ENCODE results near the gene CACNA2D1. TPM values are rescaled to one million over a fixed set of nuclear protein-coding genes. Genes with fewer than 3 reads are reported as not detected.

Gene CACNA2D1
- total and polyA plus RNA-seq, 8 donors, result 0.79 to 5.0 (median 2.1) TPM

DNA sequence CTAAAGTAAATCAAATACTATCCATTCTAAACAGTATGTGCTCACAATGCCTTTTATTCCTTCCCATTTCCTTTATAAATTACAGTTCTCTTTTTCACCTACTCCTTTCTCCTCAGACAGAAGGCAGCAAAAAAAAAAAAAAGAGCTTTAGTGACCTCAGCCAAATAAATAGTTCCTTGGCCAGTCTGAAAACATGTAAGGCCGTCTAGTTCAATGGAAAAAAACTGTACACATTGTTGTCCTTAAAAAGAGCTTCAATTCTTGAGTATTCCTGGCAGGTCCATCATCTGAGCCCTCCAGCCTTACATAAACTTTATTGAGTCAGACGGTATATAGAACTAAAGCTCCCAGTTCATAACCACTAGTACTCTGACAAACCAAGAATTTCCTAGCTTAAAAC is 185.4 kb downstream of the CACNA2D1 start:
- Histone ChIP-seq H3K4me3 (no peak overlapping the region), H3K27ac (no peak overlapping the region), H3K9me3 (no peaks in the 10 kb centered on the region), H3K27me3 (no peaks in the 10 kb centered on the region), H3K36me3 (no peaks in the 10 kb centered on the region), H3K4me1 (no peaks in the 10 kb centered on the region)
- no peak for FAIRE-seq
- intact Hi-C loops (cut with DNase I), result no loop called here
- WGBS, 2 donors, result 51 to 60% methylated on average over 2 of the region's 2 CpGs
- no peak for DNase-seq
- TF ChIP-seq CTCF (IDR thresholded peaks at IDR 0.05), result no peak
- no peak for ATAC-seq

DNA sequence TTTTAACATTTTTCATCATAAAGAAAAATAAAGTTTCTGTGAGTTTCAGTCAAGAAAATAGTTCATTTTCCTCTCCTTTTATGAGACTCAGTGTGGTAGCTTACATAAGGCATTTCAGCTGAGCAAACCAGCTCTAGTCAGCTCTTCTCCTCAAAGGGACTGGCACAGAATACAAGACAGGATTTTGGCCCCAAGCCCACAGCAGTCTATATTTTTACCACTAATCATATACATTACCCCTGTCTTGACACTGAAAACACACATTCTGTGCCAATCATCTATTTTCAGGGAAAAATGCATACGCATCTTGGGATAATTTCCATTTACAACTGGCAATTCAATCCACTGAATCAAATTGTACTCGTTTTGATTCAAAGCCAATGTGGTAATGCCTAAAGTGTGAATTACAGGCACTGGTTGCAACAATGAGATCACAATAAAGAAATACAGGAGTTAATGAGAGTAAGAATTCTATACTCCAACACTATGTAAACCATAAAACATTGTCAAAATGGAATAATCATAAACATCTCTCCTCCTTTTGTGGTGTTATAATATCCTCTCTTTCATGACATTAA is 186.4 kb downstream of the CACNA2D1 start:
- intact Hi-C loops (cut with DNase I), result no loop called here
- 32 to 33% methylated on average over 2 of the region's 2 CpGs for WGBS, 2 donors
- TF ChIP-seq CTCF (IDR thresholded peaks at IDR 0.05), result no peak
- Histone ChIP-seq H3K36me3 (no peaks in the 10 kb centered on the region), H3K27ac (no peak overlapping the region), H3K27me3 (no peaks in the 10 kb centered on the region), H3K4me3 (no peak overlapping the region), H3K9me3 (no peaks in the 10 kb centered on the region), H3K4me1 (no peaks in the 10 kb centered on the region)
- no peak for ATAC-seq
- no peak for FAIRE-seq
- DNase-seq, result no peak

GRCh38 chr7:82255706-82256105 is 187.9 kb downstream of the CACNA2D1 start:
- WGBS, 2 donors, result 69 to 74% methylated on average over 3 of the region's 3 CpGs
- no peak overlapping the region for H3K4me3 ChIP-seq
- no peaks in the 10 kb centered on the region for H3K9me3 ChIP-seq
- ATAC-seq (no peak), DNase-seq (no peak), FAIRE-seq (no peak)
- H3K27me3 ChIP-seq, result no peaks in the 10 kb centered on the region
- no peaks in the 10 kb centered on the region for H3K4me1 ChIP-seq
- H3K36me3 ChIP-seq, result no peaks in the 10 kb centered on the region
- no peak overlapping the region for H3K27ac ChIP-seq
- intact Hi-C loops (cut with DNase I), result no loop called here
- no peak for TF ChIP-seq CTCF (IDR thresholded peaks at IDR 0.05)

DNA sequence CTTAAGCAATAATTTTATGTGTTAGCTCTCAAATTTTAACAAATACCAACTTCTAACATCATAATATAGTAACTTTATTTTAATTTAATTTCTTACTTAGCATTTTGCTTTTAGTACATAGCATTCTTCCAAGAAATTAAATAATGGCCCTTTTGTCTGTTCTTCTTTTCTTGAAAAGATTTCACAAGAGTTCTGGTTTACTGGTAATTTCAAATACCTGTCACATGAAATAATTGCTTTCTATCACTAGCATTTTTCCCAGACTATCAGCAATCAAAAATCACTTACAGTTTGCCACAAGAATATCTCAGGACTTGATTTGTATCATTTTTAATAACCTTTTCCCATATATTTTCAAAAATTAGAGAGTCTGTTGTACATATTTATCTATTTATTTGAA is 193.0 kb downstream of the CACNA2D1 start:
- Histone ChIP-seq H3K4me1 (no peaks in the 10 kb centered on the region), H3K4me3 (no peak overlapping the region), H3K36me3 (no peaks in the 10 kb centered on the region), H3K9me3 (no peaks in the 10 kb centered on the region), H3K27me3 (no peaks in the 10 kb centered on the region), H3K27ac (no peak overlapping the region)
- no peak for DNase-seq
- no peak for ATAC-seq
- intact Hi-C loops (cut with DNase I), result no loop called here
- no peak for FAIRE-seq
- no peak for TF ChIP-seq CTCF (IDR thresholded peaks at IDR 0.05)

DNA sequence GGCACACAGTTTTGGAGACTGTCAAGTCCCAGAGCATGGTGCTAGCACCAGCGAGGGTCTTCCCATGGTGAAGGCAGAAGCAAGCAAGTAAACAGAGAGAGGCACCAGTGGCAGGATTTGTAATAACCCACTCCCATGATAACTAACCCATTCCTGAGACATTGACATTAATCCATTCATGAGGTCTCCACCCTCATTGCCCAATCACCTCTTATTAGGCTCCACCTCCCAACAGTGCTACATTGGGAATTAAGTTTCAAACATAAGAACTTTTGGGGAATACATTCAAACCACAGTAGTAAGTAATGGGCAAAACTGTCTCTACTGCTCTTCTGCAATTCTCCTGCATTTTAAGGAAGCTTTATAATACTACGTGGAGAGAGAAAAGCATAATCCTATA is 193.6 kb downstream of the CACNA2D1 start:
- TF ChIP-seq CTCF (IDR thresholded peaks at IDR 0.05), result no peak
- DNase-seq (no peak), FAIRE-seq (no peak), ATAC-seq (no peak)
- H3K4me1 ChIP-seq, result no peaks in the 10 kb centered on the region
- no peak overlapping the region for H3K4me3 ChIP-seq
- intact Hi-C loops (cut with DNase I), result no loop called here
- H3K27me3 ChIP-seq, result no peaks in the 10 kb centered on the region
- 69 to 75% methylated on average over 2 of the region's 2 CpGs for WGBS, 2 donors
- H3K27ac ChIP-seq, result no peak overlapping the region
- H3K36me3 ChIP-seq, result no peaks in the 10 kb centered on the region
- H3K9me3 ChIP-seq, result no peaks in the 10 kb centered on the region

All from pancreas (tissue), 10 donors.